HepG2 (cell line): Measurements from ENCODE around the gene SLC35B1. TPM values are rescaled to one million over a fixed set of nuclear protein-coding genes. Genes with fewer than 3 reads are reported as not detected.

Experiments
- ATAC-seq: fragments of 200-7000 bp; cut with Tn5 transposase; 3 replicates; pipeline ENCODE4 v1.9.1; 2020; ENCODE audit warnings: mild to moderate bottlenecking, moderate library complexity
- BruUV-seq: library from RNA; stranded (reverse); fragments of 400-500 nt; replicated peaks from 2 replicates; lab custom pipeline; 2021; lab: Mats Ljungman, UMichigan
- CTCF ChIA-PET: fragments of 300-600 bp; formaldehyde crosslinking; extraction: SDS; loops from one replicate; lab custom pipeline; 2021; ENCODE audit warnings: low total read pairs, inconsistent platforms, low intra/inter-chr PET ratio; lab: Yijun Ruan, JAX
- POLR2A ChIA-PET: fragments of 350-600 bp; sonication (Branson Sonifier 250); formaldehyde crosslinking; loops from one replicate; lab custom pipeline; 2020; ENCODE audit warnings: antibody characterized with exemption, inconsistent platforms; lab: Yijun Ruan, JAX
- DNase-seq: peaks from one replicate; pipeline ENCODE4 v3.0.0-alpha.2; 2015; ENCODE audit warnings: low spot score
- FAIRE-seq: peaks from 3 replicates; lab custom pipeline; 2011; peaks lifted over from hg19 to GRCh38; lab: Jason Lieb, UNC
- H2AFZ ChIP-seq: one replicate; pipeline ENCODE4 v1.6.1; 2011; ENCODE audit warnings: low read length, inconsistent platforms
- H3K27ac ChIP-seq: fragments of 300-600 bp; 3 replicates; pipeline ENCODE4 v1.8.0; 2011; ENCODE audit warnings: mixed run types, mild to moderate bottlenecking, mixed read lengths, low read length, inconsistent platforms; ENCODE audit not compliant: insufficient read depth; ENCODE audit errors: extremely low read length
- H3K27me3 ChIP-seq, 2 experiments: fragments of 200-600 bp in 1 of 2; 2 replicates in 1 of 2; 3 replicates in 1 of 2; pipeline versions ENCODE4 v1.6.0 to v1.8.0; 2011; ENCODE audit warnings: low read length in 2 of 2, mild to moderate bottlenecking in 2 of 2, moderate library complexity in 2 of 2, inconsistent platforms in 1 of 2; ENCODE audit not compliant: insufficient read depth in 2 of 2, control insufficient read depth in 1 of 2
- H3K36me3 ChIP-seq, 2 experiments: fragments of 200-600 bp in 1 of 2; replicated peaks in 1 of 2; 2 replicates in 1 of 2; 3 replicates in 1 of 2; pipeline versions ENCODE4 v1.5.1 to v1.8.0; 2011; ENCODE audit warnings: low read length in 2 of 2, inconsistent platforms in 1 of 2; ENCODE audit not compliant: insufficient read depth in 2 of 2, control insufficient read depth in 1 of 2
- H3K4me1 ChIP-seq: 2 replicates; pipeline ENCODE4 v1.5.1; 2012; ENCODE audit warnings: low read length, inconsistent platforms; ENCODE audit not compliant: insufficient read depth
- H3K4me2 ChIP-seq: 2 replicates; pipeline ENCODE4 v1.6.0; 2011; ENCODE audit warnings: low read depth, low read length, inconsistent platforms
- H3K4me3 ChIP-seq, 3 experiments: fragments of 200-600 bp in 1 of 3; sonication (generic), shearing (Covaris generic) in 1 of 3; replicated peaks in 1 of 3; 2 replicates each; pipeline ENCODE4 v1.5.1; 2011 to 2016; ENCODE audit warnings: low read length in 3 of 3, inconsistent platforms in 2 of 3, low read depth in 2 of 3, mild to moderate bottlenecking in 2 of 3, control low read depth in 1 of 3, mixed read lengths in 1 of 3; ENCODE audit not compliant: insufficient read depth in 1 of 3
- H3K79me2 ChIP-seq: one replicate; pipeline ENCODE4 v1.6.1; 2011; ENCODE audit warnings: low read length, inconsistent platforms; ENCODE audit not compliant: insufficient read depth
- H3K9ac ChIP-seq: 2 replicates; pipeline ENCODE4 v1.6.0; 2011; ENCODE audit warnings: mild to moderate bottlenecking, low read depth, low read length, inconsistent platforms; ENCODE audit not compliant: insufficient read depth
- H3K9me3 ChIP-seq: 2 replicates; pipeline ENCODE4 v1.5.1; 2012; ENCODE audit warnings: mild to moderate bottlenecking, low read length
- H4K20me1 ChIP-seq: 2 replicates; pipeline ENCODE4 v1.6.0; 2011; ENCODE audit warnings: inconsistent platforms, mild to moderate bottlenecking, low read length, moderate library complexity; ENCODE audit not compliant: insufficient read depth
- CBX2 ChIP-seq, 2 experiments: fragments of 200-600 bp in 1 of 2; sonication (generic); formaldehyde crosslinking in 1 of 2; IDR thresholded peaks; 2 replicates each; pipeline versions ENCODE4 v1.7.0 to v1.8.1; 2018 to 2022; ENCODE audit warnings: low read depth in 2 of 2, low read length in 1 of 2, mild to moderate bottlenecking in 1 of 2, missing genetic modification reagents in 1 of 2
- EHMT2 ChIP-seq: fragments of 200-600 bp; sonication (generic); IDR thresholded peaks from 2 replicates; pipeline ENCODE4 v1.7.0; 2017; ENCODE audit warnings: antibody characterized with exemption, low read depth, low read length, borderline replicate concordance
- HES4 ChIP-seq: sonication (generic); formaldehyde crosslinking; IDR thresholded peaks from 2 replicates; pipeline ENCODE4 v1.9.0; 2021; ENCODE audit warnings: mild to moderate bottlenecking, missing genetic modification reagents, borderline replicate concordance
- KAT2B ChIP-seq: fragments of 150-350 bp; IDR thresholded peaks from 2 replicates; pipeline ENCODE4 v1.6.1; 2014; ENCODE audit warnings: low read depth, low read length, borderline replicate concordance
- KDM6A ChIP-seq: IDR thresholded peaks from 2 replicates; pipeline ENCODE4 v1.6.1; 2016; ENCODE audit warnings: low read depth
- MED1 ChIP-seq: sonication (generic); formaldehyde crosslinking; IDR thresholded peaks from 2 replicates; pipeline ENCODE4 v1.4.0; 2020; ENCODE audit warnings: missing genetic modification reagents
- MZF1 ChIP-seq: sonication (generic); formaldehyde crosslinking; IDR thresholded peaks from 2 replicates; pipeline ENCODE4 v1.8.1; 2023; ENCODE audit warnings: mild to moderate bottlenecking, missing genetic modification reagents, borderline replicate concordance
- PREB ChIP-seq: sonication (generic); formaldehyde crosslinking; IDR thresholded peaks from 2 replicates; pipeline ENCODE4 v1.4.0; 2020; ENCODE audit warnings: missing genetic modification reagents
- SAP130 ChIP-seq: IDR thresholded peaks from 2 replicates; pipeline ENCODE4 v1.6.1; 2016; ENCODE audit warnings: low read depth
- YY1 ChIP-seq: IDR thresholded peaks from 2 replicates; pipeline ENCODE4 v1.6.1; 2011; ENCODE audit warnings: low read length, low read depth, moderate library complexity, mild to moderate bottlenecking; ENCODE audit not compliant: insufficient read depth, insufficient replicate concordance
- ZGPAT ChIP-seq: IDR thresholded peaks from 2 replicates; pipeline ENCODE4 v1.6.1; 2016; ENCODE audit warnings: mild to moderate bottlenecking
- ZMAT3 ChIP-seq: sonication (generic); formaldehyde crosslinking; conservative IDR thresholded peaks from 2 replicates; pipeline ENCODE4 v1.7.0; 2021; ENCODE audit warnings: missing genetic modification reagents
- ZNF547 ChIP-seq: sonication (generic); formaldehyde crosslinking; IDR thresholded peaks from 2 replicates; pipeline ENCODE4 v1.5.1; 2020; ENCODE audit warnings: mild to moderate bottlenecking, missing genetic modification reagents
- ZNF737 ChIP-seq: sonication (generic); formaldehyde crosslinking; IDR thresholded peaks from 2 replicates; pipeline ENCODE4 v1.5.0; 2020; ENCODE audit warnings: missing genetic modification reagents, mild to moderate bottlenecking, borderline replicate concordance
- ZSCAN31 ChIP-seq: sonication (generic); formaldehyde crosslinking; IDR thresholded peaks from 2 replicates; pipeline ENCODE4 v1.5.0; 2020; ENCODE audit warnings: low read depth, mild to moderate bottlenecking, missing genetic modification reagents
- WGBS: methylation state at CpG from one replicate; pipeline ENCODE4 v1.1.6; 2017; ENCODE audit warnings: low lambda C conversion rate; 5-methylcytosine and 5-hydroxymethylcytosine counted together
- in situ Hi-C: cut with HindIII; loops from 2 replicates; pipeline ENCODE4 v1.10.0; 2017; ENCODE audit warnings: low pct_unique_long_range_greater_than_20kb; ENCODE audit not compliant: extremely low pct_ligation_motif_present
- intact Hi-C: fragments of 100-400 bp; cut with micrococcal nuclease; formaldehyde crosslinking; loops from one replicate; pipeline ENCODE4 v1.10.0; 2022; ENCODE audit not compliant: unreplicated experiment
- polyA plus RNA-seq, 8 experiments: library from polyadenylated mRNA; depleted of rRNA in 3 of 8; stranded (reverse) in 7 of 8; unstranded in 1 of 8; fragments of >200 nt; fragmentation: Illumina TruSeq in 4 of 8; extraction: Trizol in 4 of 8; gene quantifications; 2 replicates each; pipeline versions ENCODE4 v1.2.1 to v1.2.3, GENCODE V29; 2011 to 2016; ENCODE audit warnings: low read depth in 4 of 8, missing spikeins in 1 of 8, mixed read lengths in 1 of 8; ENCODE audit not compliant: insufficient read depth in 1 of 8
- total RNA-seq, 5 experiments: library from RNA; depleted of rRNA; stranded (reverse); fragments of >200 nt; fragmentation: Illumina TruSeq; extraction: Trizol; gene quantifications; 2 replicates each; pipeline ENCODE4 v1.2.3, GENCODE V29; 2016; ENCODE audit warnings: low read depth in 1 of 5
- TF ChIP-seq, protein P1 (sequence below): sonication (generic); formaldehyde crosslinking; conservative IDR thresholded peaks from 2 replicates; pipeline ENCODE4 v1.8.0; 2022; ENCODE audit warnings: low read depth, missing genetic modification reagents

SLC35B1 gene
- total and polyA plus RNA-seq, 2 of the 13 experiments (the other 11 are each of a cell fraction or from before 2014, with no cell fraction given) = 99.6 to 113 TPM

GRCh38 chr17:49722066-49722465 lies 14.3 kb upstream of the SLC35B1 start:
- Histone ChIP-seq H2AFZ (no peak overlapping the region), H3K4me3 (no peak overlapping the region), H3K9me3 (no peaks in the 10 kb centered on the region), H4K20me1 (no peaks in the 10 kb centered on the region), H3K36me3 (peaks cover 15 to 47% of the 10 kb centered on the region in 2 experiments), H3K27ac (no peak overlapping the region), H3K79me2 (no peaks in the 10 kb centered on the region), H3K4me2 (no peak overlapping the region), H3K4me1 (no peaks in the 10 kb centered on the region), H3K27me3 (no peaks in the 10 kb centered on the region), H3K9ac (no peak overlapping the region)
- 100% methylated on average over 3 of the region's 3 CpGs for WGBS
- intact Hi-C loops (no loop called here), in situ Hi-C loops (no loop called here)
- FAIRE-seq (no peak), ATAC-seq (no peak), DNase-seq (no peak)
- ChIA-PET CTCF (no interaction called here), POLR2A (no interaction called here)
- no TSS peak for BruUV-seq
- no peak for TF ChIP-seq ZNF547 (CRISPR knock-in tag)
- no peak for TF ChIP-seq ZSCAN31 (CRISPR knock-in tag)
- TF ChIP-seq, protein P1, sequence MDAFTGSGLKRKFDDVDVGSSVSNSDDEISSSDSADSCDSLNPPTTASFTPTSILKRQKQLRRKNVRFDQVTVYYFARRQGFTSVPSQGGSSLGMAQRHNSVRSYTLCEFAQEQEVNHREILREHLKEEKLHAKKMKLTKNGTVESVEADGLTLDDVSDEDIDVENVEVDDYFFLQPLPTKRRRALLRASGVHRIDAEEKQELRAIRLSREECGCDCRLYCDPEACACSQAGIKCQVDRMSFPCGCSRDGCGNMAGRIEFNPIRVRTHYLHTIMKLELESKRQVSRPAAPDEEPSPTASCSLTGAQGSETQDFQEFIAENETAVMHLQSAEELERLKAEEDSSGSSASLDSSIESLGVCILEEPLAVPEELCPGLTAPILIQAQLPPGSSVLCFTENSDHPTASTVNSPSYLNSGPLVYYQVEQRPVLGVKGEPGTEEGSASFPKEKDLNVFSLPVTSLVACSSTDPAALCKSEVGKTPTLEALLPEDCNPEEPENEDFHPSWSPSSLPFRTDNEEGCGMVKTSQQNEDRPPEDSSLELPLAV = no peak
- no peak for TF ChIP-seq ZNF737 (CRISPR knock-in tag)
- no peak for TF ChIP-seq HES4 (CRISPR knock-in tag)

DNA sequence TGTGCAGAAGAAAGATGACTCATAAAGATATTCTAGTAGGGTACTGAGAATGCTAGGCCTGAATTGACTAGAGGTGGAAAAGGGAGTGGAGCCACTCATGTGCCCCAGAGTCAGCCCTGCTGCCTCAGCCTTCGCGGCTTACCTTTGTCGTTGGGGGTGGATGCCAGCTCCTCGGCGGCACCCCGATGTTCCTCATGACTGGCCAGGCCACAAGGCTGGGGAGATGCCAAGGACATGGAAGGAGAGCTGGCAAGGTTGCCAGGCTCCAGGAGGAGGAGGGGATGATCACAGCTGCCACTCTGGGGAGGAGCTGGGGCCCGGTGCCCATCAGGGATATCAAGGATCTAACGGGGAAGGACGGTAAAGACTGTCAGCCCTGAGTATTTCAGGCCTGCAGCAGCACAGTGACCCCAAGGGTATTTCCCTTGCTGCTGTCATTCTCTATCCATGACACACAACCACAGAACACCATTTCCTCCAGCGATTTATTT lies 9.7 kb upstream of the SLC35B1 start:
- no TSS peak for BruUV-seq
- Histone ChIP-seq H3K4me1 (no peaks in the 10 kb centered on the region), H3K4me2 (no peak overlapping the region), H4K20me1 (no peaks in the 10 kb centered on the region), H3K4me3 (no peak overlapping the region), H3K79me2 (no peaks in the 10 kb centered on the region), H3K27me3 (no peaks in the 10 kb centered on the region), H3K36me3 (peaks cover 20 to 65% of the 10 kb centered on the region in 2 experiments), H3K9ac (no peak overlapping the region), H2AFZ (no peak overlapping the region), H3K9me3 (no peaks in the 10 kb centered on the region), H3K27ac (no peak overlapping the region)
- ATAC-seq (no peak), FAIRE-seq (no peak), DNase-seq (no peak)
- ChIA-PET POLR2A (no interaction called here), CTCF (no interaction called here)
- 96% methylated on average over 10 of the region's 10 CpGs for WGBS
- in situ Hi-C loops (no loop called here), intact Hi-C loops (no loop called here)
- TF ChIP-seq ZGPAT (CRISPR knock-in tag) (no peak), KDM6A (CRISPR knock-in tag) (no peak), ZMAT3 (CRISPR knock-in tag) (no peak), CBX2 (IDR thresholded peaks at IDR 0.05; ENCODE audit: low read depth, low read length) (no peak), CBX2 (CRISPR knock-in tag; IDR thresholded peaks at IDR 0.05; ENCODE audit: low read depth) (no peak), MZF1 (CRISPR knock-in tag) (no peak), SAP130 (CRISPR knock-in tag) (no peak), KAT2B (no peak), YY1 (no peak), MED1 (CRISPR knock-in tag) (no peak), PREB (CRISPR knock-in tag) (no peak), EHMT2 (no peak)
